ENCODE data around the gene SDHC.

GRCh38 chr1:161393151-161393550 lies 79.0 kb downstream of the SDHC start:
- no peak for TF ChIP-seq CTCF (IDR thresholded peaks at IDR 0.05)
- no peak for TF ChIP-seq EP300 (IDR thresholded peaks at IDR 0.05)

Data from ovary (tissue), 3 donors.